Keratinocyte (primary cell): Measurements from ENCODE around the gene CTAG1A. TPM values are rescaled to one million over a fixed set of nuclear protein-coding genes. Genes with fewer than 3 reads are reported as not detected.
"Not testable (repeated sequence)": the region's sequence is repeated elsewhere in the genome, so short reads cannot be mapped to it uniquely, and the experiment has no call there.

ENCODE experiments used
- DNase-seq: peaks from one replicate; pipeline ENCODE4 v3.0.0-alpha.2; 2011; ENCODE audit warnings: low read depth, missing footprints, low spot score
- FAIRE-seq: peaks from 2 replicates; lab custom pipeline; 2011; peaks lifted over from hg19 to GRCh38; lab: Jason Lieb, UNC
- H2AFZ ChIP-seq: 2 replicates; pipeline ENCODE4 v1.6.0; 2012; ENCODE audit warnings: low read length, control low read depth, inconsistent platforms; ENCODE audit not compliant: control insufficient read depth
- H3K27ac ChIP-seq: 2 replicates; pipeline ENCODE4 v1.5.1; 2011; ENCODE audit warnings: low read length; ENCODE audit not compliant: control insufficient read depth, insufficient read depth
- H3K27me3 ChIP-seq: 3 replicates; pipeline ENCODE4 v1.6.0; 2011; ENCODE audit warnings: low read length; ENCODE audit not compliant: control insufficient read depth, insufficient read depth; ENCODE audit errors: extremely low read depth
- H3K36me3 ChIP-seq, 2 experiments: 2 replicates in 1 of 2; 3 replicates in 1 of 2; pipeline ENCODE4 v1.5.1; 2011; ENCODE audit warnings: low read length in 2 of 2, mild to moderate bottlenecking in 1 of 2; ENCODE audit not compliant: control insufficient read depth in 2 of 2, insufficient read depth in 2 of 2; ENCODE audit errors: extremely low read depth in 1 of 2
- H3K4me1 ChIP-seq: 3 replicates; pipeline ENCODE4 v1.5.1; 2011; ENCODE audit warnings: low read length; ENCODE audit not compliant: control insufficient read depth, insufficient read depth; ENCODE audit errors: extremely low read depth
- H3K4me2 ChIP-seq: 3 replicates; pipeline ENCODE4 v1.6.0; 2011; ENCODE audit warnings: low read depth, low read length; ENCODE audit not compliant: control insufficient read depth, insufficient read depth; ENCODE audit errors: extremely low read depth
- H3K4me3 ChIP-seq, 3 experiments: fragments of 200-600 bp in 1 of 3; sonication (generic) in 1 of 3; 2 replicates in 2 of 3; 3 replicates in 1 of 3; pipeline ENCODE4 v1.5.1; 2011 to 2016; ENCODE audit warnings: low read length in 3 of 3, mild to moderate bottlenecking in 3 of 3, control low read depth in 2 of 3, inconsistent platforms in 1 of 3, low read depth in 1 of 3, mixed read lengths in 1 of 3, mixed run types in 1 of 3, moderate library complexity in 1 of 3; ENCODE audit not compliant: control insufficient read depth in 2 of 3, insufficient read depth in 2 of 3; ENCODE audit errors: extremely low read depth in 1 of 3
- H3K79me2 ChIP-seq: 2 replicates; pipeline ENCODE4 v1.6.0; 2012; ENCODE audit warnings: low read length; ENCODE audit not compliant: control insufficient read depth, insufficient read depth
- H3K9ac ChIP-seq: 3 replicates; pipeline ENCODE4 v1.6.0; 2011; ENCODE audit warnings: low read length; ENCODE audit not compliant: control insufficient read depth, insufficient read depth; ENCODE audit errors: extremely low read depth
- H3K9me1 ChIP-seq: 3 replicates; pipeline ENCODE4 v1.6.0; 2011; ENCODE audit warnings: low read length; ENCODE audit not compliant: control insufficient read depth, insufficient read depth; ENCODE audit errors: extremely low read depth
- H3K9me3 ChIP-seq: 2 replicates; pipeline ENCODE4 v1.5.1; 2012; ENCODE audit warnings: low read depth, low read length; ENCODE audit not compliant: control insufficient read depth
- H4K20me1 ChIP-seq: 3 replicates; pipeline ENCODE4 v1.6.0; 2011; ENCODE audit warnings: low read length; ENCODE audit not compliant: control insufficient read depth, insufficient read depth; ENCODE audit errors: extremely low read depth
- dilution Hi-C: fragments of 300-500 bp; cut with MboI; formaldehyde crosslinking; loops from one replicate; pipeline ENCODE4 v1.7.0; 2020; ENCODE audit warnings: low sequenced_read_pairs; ENCODE audit not compliant: extremely low pct_ligation_motif_present
- polyA plus RNA-seq, 5 experiments: library from polyadenylated mRNA; depleted of rRNA in 3 of 5; stranded (reverse) in 3 of 5; stranded (forward) in 1 of 5; unstranded in 1 of 5; fragments of >200 nt; gene quantifications; 1 replicate in 1 of 5; 2 replicates in 3 of 5; 3 replicates in 1 of 5; pipeline versions ENCODE4 v1.2.1 to v1.2.3, GENCODE V29; 2011 to 2012; ENCODE audit warnings: missing spikeins in 2 of 5, low read depth in 1 of 5, low replicate concordance in 1 of 5
- small RNA-seq, 3 experiments: library from RNA; depleted of rRNA; stranded (forward); fragments of <200 nt; gene quantifications; one replicate each; pipeline ENCODE3, GENCODE V24; 2012; ENCODE audit warnings: low read depth in 3 of 3, low replicate concordance in 1 of 3; ENCODE audit not compliant: insufficient read length in 3 of 3

CTAG1A gene
- polyA plus RNA-seq, 1 donor (not counting 4 experiments of a cell fraction or from before 2014, with no cell fraction given): not detected

DNA sequence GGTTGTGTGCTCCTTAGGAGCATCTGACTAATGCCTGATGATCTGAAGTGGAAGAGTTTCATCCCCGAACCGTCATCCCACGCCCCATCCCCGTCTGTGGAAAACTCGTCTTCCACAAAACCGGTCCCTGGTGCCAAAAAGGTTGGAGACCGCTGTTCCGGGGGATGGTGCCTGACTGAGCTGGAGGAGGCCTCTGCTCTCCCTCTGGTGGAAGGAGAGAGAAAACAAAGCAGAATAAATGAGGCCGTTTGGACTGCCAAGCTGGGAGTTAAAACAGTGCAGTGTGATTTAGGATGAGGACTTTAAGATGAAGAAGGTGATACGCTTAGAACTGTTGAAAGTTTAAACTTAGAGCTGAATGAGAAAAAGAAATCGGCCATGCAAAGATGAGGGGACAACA lies 48.7 kb downstream of the CTAG1A start:
- DNase-seq, dilution Hi-C loops, H2AFZ ChIP-seq, H3K9me1 ChIP-seq, H3K9me3 ChIP-seq, H3K27ac ChIP-seq, H3K4me2 ChIP-seq, H3K36me3 ChIP-seq, H3K9ac ChIP-seq, H4K20me1 ChIP-seq, FAIRE-seq, H3K4me3 ChIP-seq, H3K27me3 ChIP-seq, H3K79me2 ChIP-seq, H3K4me1 ChIP-seq: not testable (repeated sequence)

Small RNA genes within 50 kb of the gene (small RNA-seq; reads per million reads assigned to genes)
- gene AC244090.1 (0 reads per million in 3 experiments), gene AC244107.2 (0 reads per million in 3 experiments)

Other genes starting within 250 kb of the CTAG1A start
- gene FLNA, start 210.5 kb upstream of the CTAG1A start, polyA plus RNA-seq: 245 to 536 TPM (median 343 TPM) in 3 replicates
- gene EMD, start 205.8 kb upstream of the CTAG1A start, polyA plus RNA-seq: 32.7 to 65.5 TPM (median 36.9 TPM) in 3 replicates
- gene RPL10, start 186.8 kb upstream of the CTAG1A start, polyA plus RNA-seq: 2,926 to 3,552 TPM (median 3,414 TPM) in 3 replicates
- gene DNASE1L1, start 175.9 kb upstream of the CTAG1A start, polyA plus RNA-seq: 16.7 to 37.6 TPM (median 17.1 TPM) in 3 replicates
- gene TAFAZZIN, start 173.6 kb upstream of the CTAG1A start, polyA plus RNA-seq: 16.3 to 20.6 TPM (median 19.9 TPM) in 3 replicates
- gene ATP6AP1, start 156.5 kb upstream of the CTAG1A start, polyA plus RNA-seq: 42.4 to 85.5 TPM (median 74.1 TPM) in 3 replicates
- 61.8 to 96.4 TPM (median 75.3 TPM) in 3 replicates for gene GDI1, start 148.0 kb upstream of the CTAG1A start, polyA plus RNA-seq
- gene FAM50A, start 141.0 kb upstream of the CTAG1A start, polyA plus RNA-seq: 34.0 to 40.0 TPM (median 35.7 TPM) in 3 replicates
- 7.6 to 14.2 TPM (median 13.0 TPM) in 3 replicates for gene PLXNA3, start 126.9 kb upstream of the CTAG1A start, polyA plus RNA-seq
- 6.3 to 11.4 TPM (median 9.3 TPM) in 3 replicates for gene LAGE3, start 105.9 kb upstream of the CTAG1A start, polyA plus RNA-seq
- gene UBL4A, start 98.5 kb upstream of the CTAG1A start, polyA plus RNA-seq: 15.2 to 26.7 TPM (median 20.4 TPM) in 3 replicates
- 8.1 to 15.9 TPM (median 15.0 TPM) in 3 replicates for gene SLC10A3, start 94.5 kb upstream of the CTAG1A start, polyA plus RNA-seq
- 15.8 to 25.3 TPM (median 21.4 TPM) in 3 replicates for gene FAM3A, start 68.9 kb upstream of the CTAG1A start, polyA plus RNA-seq
- gene G6PD, start 38.3 kb upstream of the CTAG1A start, polyA plus RNA-seq: 26.8 to 71.9 TPM (median 41.6 TPM) in 3 replicates
- 15.1 to 19.9 TPM (median 16.5 TPM) in 3 replicates for gene IKBKG, start 37.5 kb upstream of the CTAG1A start, polyA plus RNA-seq
- not detected in 3 replicates for gene CTAG1B, start 34.1 kb downstream of the CTAG1A start, polyA plus RNA-seq
- not detected in 3 replicates for gene CTAG2, start 68.4 kb downstream of the CTAG1A start, polyA plus RNA-seq
- 0.10 to 0.33 TPM (median 0.18 TPM) in 3 replicates for gene GAB3, start 165.9 kb downstream of the CTAG1A start, polyA plus RNA-seq
- gene DKC1, start 177.7 kb downstream of the CTAG1A start, polyA plus RNA-seq: 42.3 to 98.6 TPM (median 80.7 TPM) in 3 replicates
- gene MPP1, start 220.4 kb downstream of the CTAG1A start, polyA plus RNA-seq: 2.3 to 7.4 TPM (median 4.9 TPM) in 3 replicates
- gene SMIM9, start 249.5 kb downstream of the CTAG1A start, polyA plus RNA-seq: not detected in 3 replicates